GM19452 (cell line): ENCODE data around the gene KIF18B.

ENCODE experiments used
- ATAC-seq: cut with Tn5 transposase; IDR thresholded peaks from one replicate; pipeline ENCODE4 v1.9.1; 2021; ENCODE audit not compliant: unreplicated experiment

The KIF18B gene

DNA sequence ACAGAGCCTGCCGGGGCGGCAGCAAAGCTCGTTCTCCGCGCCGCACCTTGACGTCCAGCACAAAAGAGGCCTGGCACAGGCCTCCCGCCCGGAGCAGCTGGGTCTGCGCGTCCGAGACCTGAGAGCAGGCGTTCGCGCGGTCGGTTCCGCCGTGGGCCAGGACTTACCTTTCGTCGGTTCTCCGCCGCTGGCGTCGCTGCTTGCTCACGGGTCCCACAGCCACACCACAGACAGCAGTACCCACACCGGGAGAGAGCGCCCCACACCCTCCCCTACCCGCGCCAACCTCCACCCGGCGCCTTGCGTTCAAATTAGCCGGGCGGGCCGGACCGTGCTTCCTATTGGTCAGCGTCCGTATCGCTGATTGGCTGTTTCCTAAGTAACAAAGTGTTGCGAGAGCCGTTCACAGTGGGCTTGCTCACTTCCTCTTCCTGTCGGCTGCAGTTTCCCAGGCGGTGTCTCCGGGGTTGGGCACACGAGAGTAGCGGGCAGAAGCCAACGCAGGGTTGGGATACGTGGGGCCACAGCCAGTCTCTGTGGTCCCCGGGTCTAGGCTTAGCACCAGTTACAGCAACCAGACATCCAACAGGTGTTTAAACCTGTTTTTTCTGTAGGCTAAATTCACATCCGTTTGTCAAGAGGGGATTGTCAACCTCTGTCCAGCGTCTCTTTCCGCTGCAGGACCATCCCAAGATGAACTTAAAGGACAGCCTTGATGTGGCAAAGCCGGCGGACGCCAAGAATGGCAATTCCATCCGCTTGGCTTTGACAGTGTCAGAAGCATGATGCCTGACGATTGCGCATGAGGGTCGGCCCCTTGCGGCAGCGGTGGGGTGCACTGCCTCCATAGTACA is at the start of gene KIF18B:
Gene KIF18B, minus strand, starts transcription at position 313 of the 854 bp plus-strand sequence. CDS start 11,429 bp downstream, outside the sequence.
- peak; percentile 91 for ATAC-seq

DNA sequence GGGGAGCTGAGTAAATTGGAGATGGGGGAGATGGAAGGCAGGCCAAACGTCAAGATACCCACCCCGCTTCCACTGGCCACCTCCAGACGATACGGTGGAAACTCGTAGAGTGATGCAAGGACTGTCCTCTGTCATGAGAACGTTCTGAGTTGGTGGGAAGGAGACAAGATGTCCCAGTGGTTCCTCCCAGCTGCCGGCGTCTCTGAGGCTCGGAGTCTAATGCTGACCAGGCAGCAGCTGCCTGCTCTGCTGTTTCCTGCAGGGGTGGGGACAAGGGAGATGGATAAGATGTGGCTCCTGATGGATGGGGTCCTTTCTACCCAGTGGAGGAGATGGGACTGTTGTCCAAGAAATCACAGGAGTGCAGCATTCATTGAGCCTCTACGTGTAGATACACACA is 48.7 kb upstream of the KIF18B start:
- ATAC-seq = no peak

DNA sequence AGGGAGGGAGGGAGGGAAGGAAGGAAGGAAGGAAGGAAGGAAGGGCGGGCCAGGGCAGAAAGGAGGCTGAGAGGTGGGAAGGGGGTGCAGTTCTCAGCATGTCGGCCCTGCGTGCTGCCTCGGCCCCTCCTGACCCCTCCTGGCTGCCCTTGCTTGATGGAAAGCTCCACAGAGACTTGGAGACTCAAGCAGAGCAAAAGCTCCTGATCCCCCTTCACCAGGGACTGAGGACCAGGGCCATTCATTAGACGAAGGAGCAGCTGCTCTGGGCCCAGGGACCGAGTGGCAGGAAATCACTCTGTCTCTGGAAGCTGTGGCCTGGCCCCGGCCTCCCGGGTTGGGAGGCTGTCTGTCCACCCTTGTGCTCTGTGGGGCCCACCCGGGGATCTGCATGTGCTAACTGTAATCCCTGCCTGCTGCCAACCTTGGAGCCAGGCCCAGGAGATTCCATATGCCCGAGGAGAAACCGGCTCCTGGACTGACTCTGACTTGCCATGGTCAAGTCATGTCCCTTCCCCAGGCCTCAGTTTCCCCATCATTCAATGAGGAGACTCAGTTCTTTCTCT is 47.9 kb upstream of the KIF18B start:
- no peak for ATAC-seq

DNA sequence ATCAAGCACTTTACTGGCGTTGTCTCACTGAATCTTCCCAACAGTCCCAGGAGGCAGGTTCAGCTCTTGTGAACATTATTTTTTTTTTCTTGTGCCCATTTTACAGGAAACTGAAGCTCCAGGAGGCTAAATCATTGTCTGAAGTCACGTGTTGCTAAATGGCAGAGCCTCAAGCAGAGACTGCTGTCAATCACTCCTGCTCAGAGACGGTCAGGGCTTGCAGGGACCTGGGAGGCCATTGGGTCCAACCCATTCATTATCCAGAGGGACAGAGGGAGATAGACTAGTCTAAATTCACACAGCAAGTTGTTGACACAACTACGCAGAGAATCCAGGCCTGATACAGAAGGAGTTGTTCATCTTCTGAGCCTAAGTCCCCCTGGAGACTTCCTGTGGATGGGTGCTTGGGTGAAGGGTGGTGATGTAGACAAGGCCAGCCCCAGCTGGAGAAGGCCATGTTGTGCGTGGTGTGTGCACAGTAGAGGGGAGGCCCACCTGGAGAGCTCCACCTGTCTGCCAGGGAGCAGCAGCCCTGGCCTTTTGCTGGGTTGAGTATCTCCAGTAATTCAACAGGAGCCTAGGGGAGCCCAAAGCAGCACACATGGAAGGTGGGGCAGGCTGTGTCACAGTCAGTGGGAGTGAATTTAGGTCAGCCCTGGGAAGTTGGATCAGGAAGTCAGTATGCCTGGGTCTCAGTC is 44.8 kb upstream of the KIF18B start:
- ATAC-seq = no peak

DNA sequence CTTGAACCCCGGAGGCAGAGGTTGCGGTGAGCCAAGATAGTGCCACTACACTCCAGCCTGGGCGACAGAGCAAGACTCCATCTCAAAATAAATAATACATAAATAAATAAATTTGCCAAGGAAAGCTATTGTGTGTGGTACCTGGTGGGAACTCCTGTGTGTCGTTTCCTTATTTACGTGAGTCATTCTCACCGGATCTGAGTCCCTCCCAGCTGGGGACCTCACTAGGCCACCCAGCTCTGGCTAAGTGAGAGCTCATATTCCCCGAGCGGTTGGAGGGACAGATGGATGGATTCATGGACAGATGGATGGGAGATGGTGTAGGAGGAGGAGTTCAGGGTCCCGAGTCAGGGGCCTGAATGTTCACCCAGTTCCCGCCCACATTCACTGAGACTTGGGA is 43.4 kb upstream of the KIF18B start:
- ATAC-seq = no peak

DNA sequence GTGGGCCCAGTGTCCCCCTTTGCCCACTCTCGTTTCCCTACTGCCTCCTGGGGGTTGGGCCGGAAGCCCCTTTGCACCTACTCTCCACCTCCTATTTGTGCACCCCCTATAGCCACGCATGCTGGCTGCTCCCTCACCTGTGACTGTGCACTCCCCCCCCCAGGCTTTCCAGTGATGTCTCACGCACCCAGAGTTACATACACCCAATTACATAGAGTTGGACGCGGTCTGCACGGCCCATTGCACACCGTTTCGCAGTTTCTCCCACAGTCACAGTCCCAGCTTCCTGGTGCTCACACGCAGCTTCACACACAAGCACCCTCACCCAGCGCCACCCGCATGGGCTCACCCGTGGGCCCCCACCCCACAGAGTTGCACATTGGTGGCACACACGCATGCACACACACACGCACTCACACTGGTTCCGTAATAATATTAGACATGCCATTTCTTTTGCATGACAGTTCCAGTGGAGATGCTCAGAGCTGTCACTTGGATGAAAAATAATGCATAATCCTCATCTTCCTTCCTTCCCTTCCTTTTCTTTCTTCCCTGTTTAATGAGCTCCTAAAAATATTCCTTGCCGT is 42.1 kb upstream of the KIF18B start:
- ATAC-seq = no peak

DNA sequence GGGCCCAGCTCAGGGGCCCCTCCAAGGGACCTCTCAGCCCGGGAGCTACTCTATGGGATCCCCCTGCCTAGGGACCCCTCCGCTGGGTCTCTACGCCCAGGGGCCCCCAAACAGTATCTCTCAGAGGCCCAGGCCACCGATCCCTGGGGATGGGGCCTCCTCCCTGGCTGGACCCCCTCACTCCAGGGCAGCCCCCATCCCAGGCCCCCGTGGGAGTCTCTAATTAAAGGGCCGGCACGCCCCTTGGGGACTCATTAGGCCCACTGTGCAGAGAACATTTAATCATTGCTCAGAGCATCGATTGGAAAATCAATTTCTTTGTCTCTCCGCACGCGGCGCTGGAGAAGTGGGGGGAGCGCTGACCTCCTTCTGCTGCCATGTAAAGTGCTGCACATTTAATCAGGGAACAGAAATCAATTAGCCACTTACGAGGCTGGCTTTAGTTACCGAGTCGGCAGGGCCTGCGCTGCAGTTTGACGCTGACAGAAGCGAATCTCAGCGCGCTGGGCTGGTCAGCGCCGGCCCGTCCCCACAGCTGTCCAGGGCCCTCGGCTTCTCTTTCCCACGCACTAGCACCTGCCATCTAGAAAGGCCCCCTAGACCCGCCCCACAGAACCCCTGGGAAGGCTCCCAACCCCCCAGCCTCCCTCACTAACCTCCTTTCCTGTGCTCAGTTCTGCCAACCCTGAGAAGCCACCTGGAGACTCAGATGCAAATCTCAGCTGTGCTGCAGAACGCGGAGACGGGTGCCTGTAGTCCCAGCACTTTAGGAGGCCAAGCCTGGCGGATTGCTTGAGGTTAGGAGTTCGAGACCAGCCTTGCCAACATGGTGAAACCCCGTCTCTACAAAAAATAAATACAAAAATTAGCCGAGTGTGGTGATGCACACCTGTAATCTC is 40.7 kb upstream of the KIF18B start:
- no peak for ATAC-seq

DNA sequence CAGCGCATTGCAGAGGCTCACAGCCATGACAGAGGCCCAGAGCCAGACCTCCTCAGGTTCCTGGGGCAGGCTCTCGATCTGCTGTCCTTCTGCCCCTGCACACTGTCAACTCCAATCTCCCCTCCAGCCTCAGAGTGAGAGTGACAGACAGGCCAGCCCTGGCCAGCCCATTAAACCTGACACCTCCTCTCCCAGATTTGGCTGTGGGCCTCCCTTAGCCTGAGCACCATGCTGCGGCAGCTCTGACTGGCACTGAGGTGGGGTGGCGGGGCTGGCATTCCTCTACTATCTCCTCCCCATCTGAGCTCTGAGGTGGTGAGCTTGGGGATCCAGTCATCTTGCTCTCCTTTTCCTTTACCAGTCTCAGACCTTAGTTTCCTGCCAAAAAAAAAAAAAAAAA is 36.0 kb upstream of the KIF18B start:
- no peak for ATAC-seq

DNA sequence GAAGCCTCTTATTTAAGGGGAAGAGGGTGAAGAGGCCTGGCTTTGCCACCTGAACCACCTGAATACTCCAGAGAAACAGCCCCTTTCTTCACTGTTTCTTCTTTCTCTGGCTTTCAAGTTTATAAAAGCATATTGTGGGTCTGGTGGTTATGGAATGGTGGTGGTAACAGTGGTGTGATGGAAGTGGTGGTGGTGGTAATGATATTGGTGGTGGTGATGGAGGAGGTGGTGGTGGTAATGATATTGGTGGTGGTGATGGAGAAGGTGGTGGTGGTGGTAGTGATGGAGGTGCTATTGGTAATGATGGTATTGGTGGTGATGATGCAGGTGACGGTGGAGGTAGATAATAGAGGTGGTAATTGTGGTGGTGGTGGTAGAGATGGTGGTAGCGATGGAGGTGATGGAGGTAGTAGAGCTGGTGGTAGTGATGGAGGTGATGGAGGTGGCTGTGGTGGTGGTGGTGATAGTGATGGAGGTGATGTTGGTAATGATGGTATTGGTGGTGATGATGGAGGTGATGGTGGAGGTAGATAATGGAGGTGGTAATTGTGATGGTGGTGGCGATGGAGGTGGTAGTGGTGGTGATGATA is 34.6 kb upstream of the KIF18B start:
- ATAC-seq = no peak

DNA sequence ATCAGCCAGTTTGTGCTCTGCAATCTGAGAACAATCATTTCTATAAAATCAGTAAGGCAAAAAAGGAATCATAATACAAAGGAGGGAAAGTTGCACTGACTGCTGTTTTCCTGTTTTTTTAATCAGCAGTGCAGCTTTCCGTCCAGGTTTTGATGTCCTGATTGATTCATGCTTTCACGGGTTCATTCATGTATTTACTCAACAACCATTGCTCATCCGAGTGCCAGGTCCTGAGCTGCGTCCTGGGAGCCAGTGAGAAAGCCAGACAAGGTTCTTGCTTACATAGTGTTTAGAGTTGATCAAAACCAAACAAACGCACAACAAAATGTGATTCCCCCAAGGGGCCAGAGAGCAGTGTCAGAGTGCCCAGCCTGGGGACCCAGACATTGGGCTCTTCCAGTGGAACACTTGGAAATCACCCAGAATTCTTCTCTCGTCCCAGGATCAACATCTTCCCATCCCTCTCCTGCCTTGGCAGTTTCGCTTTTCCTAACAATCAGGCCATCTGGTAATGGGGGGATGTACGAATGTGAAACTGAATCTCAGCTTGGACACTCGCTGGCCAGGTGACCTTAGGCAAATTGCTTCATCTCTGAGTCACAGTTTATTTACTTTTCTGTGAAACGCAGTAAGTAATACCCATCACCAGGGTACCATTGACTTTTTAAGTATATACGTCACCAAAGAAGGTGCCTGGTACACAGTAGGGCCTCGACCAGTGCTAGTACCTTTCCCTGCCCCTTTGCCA is 33.8 kb upstream of the KIF18B start:
- ATAC-seq = no peak

DNA sequence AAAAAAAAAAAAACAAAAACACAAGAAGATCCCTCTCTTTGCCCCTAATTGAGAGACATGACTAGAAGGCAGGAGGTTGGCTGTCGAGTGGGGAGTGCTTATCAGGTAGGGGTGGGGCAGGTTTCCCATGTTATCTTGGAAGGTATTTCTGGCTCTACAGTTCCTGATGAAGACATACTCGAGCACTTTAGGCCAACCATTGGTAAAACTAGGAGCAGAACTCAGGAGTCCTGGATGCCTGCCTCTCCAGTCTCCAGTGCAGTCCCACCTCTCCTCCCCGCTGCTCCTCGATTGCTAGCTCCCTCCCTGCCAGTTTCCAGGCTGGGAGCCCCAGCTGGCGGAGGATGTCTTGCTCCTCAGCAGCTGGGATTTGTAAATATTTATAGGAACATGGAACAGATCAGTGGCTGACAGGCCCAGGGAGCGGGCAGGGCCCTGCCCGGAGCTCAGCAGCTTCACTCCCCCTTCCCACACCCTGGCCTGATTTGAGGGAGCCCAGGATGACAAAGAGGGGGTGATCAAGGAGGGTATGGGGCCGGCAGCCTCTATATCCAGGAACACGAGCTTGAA is 31.9 kb upstream of the KIF18B start:
- ATAC-seq = no peak

DNA sequence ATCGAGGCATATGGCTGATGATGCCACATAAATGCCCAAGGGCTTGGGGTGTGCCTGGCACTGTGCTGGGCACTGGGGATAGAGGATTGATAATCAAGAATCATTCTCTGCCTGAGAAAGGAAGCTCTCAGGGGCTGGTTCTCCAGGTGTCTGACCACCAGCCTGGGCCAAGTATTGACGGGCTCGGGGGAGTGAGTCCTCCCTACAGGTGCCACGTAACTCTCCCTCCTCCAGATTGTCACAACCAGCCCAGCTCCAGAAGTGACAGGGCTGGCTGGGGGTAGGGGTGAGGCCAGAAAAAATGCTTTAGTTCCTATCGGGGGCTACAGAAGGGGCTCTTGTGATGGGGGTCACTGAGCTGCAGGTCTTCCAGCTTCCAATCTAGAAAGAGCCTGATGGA is 31.2 kb upstream of the KIF18B start:
- ATAC-seq = no peak

DNA sequence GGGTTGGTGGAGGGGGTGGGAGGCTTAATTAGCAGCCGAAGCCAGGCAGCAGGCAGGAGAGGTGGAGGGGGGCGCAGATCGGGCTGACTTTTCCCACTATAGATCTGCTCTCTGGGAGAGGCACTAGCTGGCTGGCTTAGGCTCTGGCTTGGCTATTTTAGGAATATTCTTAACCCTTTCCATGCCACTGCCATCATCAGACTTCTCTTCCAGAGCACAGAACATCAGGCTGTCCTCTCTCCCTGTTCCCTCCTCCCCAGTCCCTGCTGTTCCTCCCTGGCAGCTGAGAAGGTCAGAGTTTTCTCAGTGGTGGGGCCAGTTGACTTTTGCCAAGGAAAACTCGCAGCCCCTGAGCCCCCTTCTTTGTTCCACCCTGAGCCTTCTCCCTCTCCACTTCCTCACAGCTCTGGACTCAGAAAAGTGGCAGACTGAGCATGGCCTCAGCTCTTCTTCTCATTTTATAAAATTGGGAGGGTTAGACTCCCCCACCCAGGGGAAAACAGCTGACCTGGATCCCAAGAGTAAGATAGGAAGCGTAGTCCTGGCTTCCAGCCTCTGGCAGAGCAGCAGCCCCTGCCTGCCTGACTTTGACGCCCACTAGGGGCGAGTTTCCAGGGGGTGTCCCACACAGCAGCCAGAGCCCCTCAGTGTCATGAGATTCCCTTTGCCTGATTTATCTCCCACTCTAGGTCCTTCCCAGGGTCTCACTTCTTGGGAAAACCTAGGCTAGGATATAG is 30.4 kb upstream of the KIF18B start:
- no peak for ATAC-seq

DNA sequence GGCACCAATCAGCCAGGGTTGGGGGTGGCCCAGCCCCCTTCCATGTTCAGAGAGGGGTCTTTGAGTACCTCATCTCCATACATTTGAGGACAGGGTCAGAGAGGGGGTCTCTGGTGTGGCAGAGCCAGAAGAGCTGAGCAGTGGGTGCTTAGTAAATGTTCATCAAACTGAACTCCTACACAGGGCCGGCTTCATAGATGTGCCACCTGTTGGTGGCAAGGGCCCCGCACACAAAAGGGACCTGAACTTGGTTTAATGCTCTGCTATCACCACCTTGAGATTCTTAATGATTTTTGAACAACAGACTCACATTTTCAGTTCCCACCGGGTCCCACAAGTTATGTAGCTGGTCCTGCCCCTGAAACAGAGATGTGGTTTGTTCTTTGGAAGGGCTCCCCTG is 29.5 kb upstream of the KIF18B start:
- ATAC-seq = no peak

DNA sequence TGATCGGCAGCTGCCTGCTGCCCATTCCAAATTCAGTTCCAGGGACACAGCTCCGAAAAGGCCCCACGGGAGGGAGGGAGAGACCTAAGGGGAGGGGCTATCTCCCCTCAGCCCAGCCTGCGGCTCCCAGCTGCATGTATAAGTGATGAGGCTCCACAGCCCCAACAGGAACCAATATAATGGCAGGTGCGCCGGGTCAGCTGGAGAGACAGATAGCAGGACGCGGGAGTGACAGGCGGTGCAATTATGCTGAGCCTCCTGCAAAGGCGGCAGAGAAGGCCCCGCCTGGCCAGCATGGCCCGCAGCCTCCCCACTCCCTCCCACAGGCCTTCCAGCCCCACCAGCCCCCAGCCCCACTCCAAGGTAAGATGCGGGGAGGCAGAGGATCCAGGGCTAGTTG is 28.6 kb upstream of the KIF18B start:
- ATAC-seq = no peak

DNA sequence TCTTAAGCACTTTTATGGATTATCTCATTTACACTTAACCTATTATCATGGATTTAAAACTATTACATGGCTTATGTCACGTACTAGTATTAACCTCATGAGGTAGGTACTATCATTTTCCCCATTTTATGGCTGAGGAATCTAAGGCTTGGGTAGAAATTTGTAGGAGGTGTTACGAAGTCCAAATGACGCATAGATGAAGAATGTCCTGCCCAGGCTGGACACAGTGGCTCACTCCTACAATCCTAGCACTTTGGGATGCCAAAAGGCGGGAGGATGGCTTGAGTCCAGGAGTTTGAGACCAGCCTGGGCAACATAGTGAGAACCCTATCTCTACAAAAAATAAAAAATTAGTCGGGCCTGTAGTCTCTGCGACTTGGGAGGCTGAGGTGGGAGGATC is 25.4 kb upstream of the KIF18B start:
- ATAC-seq = no peak

DNA sequence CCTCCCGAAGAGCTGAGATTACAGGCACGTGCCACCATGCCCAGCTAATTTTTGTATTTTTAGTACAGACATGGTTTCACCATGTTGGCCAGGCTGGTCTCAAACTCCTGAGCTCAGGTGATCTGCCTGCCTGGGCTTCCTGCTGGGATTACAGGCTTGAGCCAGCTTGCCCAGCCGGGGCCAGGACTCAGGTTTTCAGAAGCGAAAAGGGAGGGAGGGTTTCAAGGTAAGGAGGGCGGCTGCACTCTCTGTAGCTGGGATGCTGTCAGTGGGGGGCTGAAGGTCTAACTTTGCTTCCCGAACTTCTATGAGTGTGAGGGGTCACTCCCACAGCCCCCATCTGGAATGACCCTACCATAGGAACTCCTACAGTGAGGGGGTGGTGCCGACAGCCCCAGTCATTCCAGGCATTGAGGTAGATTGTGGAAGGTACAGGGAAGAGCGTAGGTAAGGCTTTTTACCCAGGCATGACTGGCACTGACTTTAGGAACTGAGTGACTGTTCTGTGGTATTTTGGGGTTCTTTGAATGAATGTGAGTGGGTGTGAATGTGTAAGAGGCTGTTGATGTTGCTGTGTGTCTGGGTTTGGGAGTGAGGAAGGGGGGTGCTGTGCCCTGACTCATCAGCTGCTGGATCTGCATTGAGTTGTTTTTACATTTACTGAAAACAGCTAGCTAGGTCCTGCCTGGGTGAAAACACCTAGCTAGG is 24.4 kb upstream of the KIF18B start:
- no peak for ATAC-seq

DNA sequence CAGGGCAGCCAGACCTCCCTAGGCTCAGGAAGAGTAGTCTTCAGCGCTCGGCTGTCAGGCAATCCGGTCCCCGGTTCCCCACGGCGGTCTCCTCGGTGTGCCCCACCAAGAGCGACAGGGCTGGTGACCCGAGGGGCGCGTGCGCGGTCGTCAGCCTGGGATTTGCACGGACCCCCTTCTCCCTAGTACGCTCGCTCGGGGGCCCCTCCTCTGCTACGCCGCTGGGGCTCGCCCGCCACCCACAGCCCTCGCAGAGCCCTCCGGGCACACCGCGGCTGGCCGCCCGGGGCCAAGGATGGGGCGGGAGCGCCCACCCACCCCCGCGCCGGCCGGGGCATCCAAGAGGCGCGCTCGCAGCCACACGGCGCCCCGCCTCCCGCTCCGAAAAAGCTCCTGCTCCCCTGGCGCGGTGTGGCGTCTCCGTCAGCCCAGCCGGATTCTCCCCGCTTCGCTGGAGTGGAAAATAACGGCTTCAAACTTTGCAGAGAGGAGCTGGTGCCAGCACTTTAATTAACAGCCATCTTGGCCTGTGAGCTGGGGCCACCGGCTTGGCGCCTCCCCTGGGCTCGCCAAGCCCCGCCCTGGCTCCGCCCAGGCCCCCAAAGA is 22.7 kb upstream of the KIF18B start:
- no peak for ATAC-seq
